ENCODE results near the gene B4GAT1.
A peak's percentile ranks its signal among the peaks of the same experiment; 100 is the strongest.

DNA sequence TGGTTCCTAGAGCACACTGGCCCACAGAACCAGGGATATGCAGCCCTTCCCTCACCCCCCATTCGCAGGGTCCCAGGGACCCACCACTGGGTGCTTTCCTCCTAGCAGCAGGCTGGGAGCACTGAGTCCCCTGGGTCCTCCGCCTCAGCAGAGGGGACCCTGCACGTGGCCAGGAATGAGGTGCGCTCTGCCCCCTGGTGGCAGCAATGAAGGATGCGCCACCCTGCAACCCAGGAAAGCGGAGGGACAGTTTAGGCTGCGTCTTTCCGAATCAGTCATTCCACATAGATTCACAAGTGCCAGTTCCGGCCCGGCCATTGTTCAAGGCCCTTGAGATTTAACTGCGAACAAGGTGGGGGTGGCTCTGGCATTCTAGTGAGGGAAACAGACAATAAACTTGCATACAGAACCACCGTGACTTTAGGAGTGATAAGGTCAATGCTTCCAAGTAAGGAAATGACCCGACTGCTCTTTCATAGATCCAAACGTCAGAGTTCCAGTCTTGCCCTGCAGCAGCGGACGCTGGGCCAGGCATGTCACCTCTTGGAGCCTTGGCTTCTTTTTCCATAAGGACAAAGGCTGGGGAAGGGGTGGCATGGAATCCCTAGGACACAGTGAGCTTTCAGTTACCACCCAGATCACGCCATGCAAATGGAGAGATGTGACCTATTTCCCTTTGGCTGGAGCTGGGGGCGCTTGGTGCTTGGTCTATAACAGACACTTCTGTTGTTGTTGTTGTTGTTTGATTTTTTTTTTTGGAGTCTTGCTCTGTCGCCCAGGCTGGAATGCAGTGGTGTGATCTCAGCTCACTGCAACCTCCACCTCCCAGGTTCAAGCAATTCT lies 18.9 kb downstream of the B4GAT1 start:
- TF ChIP-seq POLR2A (IDR thresholded peaks at IDR 0.05) (no peak), POLR2AphosphoS5 (IDR thresholded peaks at IDR 0.05) (peak; percentile 72 to 81 (median 74))
- TF ChIP-seq, protein P1, sequence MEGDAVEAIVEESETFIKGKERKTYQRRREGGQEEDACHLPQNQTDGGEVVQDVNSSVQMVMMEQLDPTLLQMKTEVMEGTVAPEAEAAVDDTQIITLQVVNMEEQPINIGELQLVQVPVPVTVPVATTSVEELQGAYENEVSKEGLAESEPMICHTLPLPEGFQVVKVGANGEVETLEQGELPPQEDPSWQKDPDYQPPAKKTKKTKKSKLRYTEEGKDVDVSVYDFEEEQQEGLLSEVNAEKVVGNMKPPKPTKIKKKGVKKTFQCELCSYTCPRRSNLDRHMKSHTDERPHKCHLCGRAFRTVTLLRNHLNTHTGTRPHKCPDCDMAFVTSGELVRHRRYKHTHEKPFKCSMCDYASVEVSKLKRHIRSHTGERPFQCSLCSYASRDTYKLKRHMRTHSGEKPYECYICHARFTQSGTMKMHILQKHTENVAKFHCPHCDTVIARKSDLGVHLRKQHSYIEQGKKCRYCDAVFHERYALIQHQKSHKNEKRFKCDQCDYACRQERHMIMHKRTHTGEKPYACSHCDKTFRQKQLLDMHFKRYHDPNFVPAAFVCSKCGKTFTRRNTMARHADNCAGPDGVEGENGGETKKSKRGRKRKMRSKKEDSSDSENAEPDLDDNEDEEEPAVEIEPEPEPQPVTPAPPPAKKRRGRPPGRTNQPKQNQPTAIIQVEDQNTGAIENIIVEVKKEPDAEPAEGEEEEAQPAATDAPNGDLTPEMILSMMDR (IDR thresholded peaks at IDR 0.05 in 8 of 11, conservative IDR thresholded peaks at IDR 0.05 in 3 of 11): peak; percentile 97 to 99 (median 98)

Data from spleen (tissue), 7 donors.